ENCODE data around the gene HSP90AB1.

The HSP90AB1 gene

DNA sequence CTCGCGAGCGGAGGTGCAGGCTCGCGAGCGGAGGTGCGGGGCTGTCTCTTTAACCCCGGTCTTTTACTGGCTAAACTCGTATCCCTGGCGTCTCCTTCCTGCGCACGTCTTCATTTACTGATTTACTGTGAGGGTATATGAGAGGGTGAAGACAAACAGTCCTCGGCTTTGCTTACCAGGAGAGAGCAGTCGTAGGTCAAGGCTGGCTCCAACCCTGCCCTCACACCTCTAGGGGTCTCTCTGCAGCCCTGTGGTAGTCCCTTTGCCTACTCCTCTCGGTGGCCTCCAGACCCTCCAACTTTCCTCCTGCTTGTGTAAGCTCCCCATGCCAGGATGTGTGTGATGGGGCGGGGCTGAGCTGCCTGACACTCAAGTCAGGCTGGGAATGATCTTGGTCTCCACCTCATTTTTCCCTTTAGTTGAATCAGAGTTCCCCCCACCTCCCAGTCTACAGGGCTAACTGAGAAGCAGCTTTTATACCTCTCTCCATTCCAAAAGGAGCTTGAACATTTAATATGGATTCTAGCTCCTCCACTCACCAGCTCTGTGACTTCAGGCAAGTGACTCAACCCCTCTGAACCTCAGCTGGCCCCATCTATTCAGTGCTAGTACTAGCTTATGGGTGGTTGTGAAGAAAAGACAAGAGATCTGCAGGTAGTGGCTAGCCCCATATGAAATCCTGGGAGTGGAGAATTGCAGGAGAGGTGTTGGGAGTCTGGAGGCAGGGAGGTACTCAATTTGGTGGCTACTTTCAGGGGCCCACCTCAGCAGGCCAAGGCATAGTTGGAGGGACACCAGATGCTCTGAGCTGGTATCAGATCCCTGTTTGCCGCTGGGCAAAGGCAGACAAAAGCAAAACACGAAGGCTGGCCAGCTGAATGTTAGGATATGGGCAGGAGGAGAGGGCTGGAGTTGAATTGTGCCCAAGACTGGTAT, 22.6 kb upstream of the HSP90AB1 start:
- no peaks in the 10 kb centered on the region for H3K9me3 ChIP-seq (ENCODE audit: control insufficient read depth in 1 of 2, low read length in 2 of 2)
- H3K4me1 ChIP-seq (ENCODE audit: control insufficient read depth in 1 of 2, insufficient read depth in 2 of 2, low read length in 2 of 2), result peaks cover 27 to 85% of the 10 kb centered on the region in 2 donors
- peak overlapping the region; percentile 14 for H3K27ac ChIP-seq (ENCODE audit: low read length)
- H3K4me3 ChIP-seq (ENCODE audit: low read depth in 1 of 2, low read length in 2 of 2), result peak overlapping the region; percentile 62 to 76
- H3K36me3 ChIP-seq (ENCODE audit: control insufficient read depth in 1 of 2, insufficient read depth in 2 of 2, low read length in 2 of 2), result peaks cover 0 to under 1% of the 10 kb centered on the region in 2 donors
- no peaks in the 10 kb centered on the region for H3K27me3 ChIP-seq (ENCODE audit: low read depth, low read length)

- peaks cover 27 to 89% of the 10 kb centered on the region in 2 donors for H3K4me1 ChIP-seq (ENCODE audit: control insufficient read depth in 1 of 2, insufficient read depth in 2 of 2, low read length in 2 of 2)
- H3K4me3 ChIP-seq (ENCODE audit: low read depth in 1 of 2, low read length in 2 of 2), result peak overlapping the region; percentile 62 to 76
- no peak overlapping the region for H3K27ac ChIP-seq (ENCODE audit: low read length)
- peaks cover 2 to 7% of the 10 kb centered on the region in 2 donors for H3K36me3 ChIP-seq (ENCODE audit: control insufficient read depth in 1 of 2, insufficient read depth in 2 of 2, low read length in 2 of 2)
- no peaks in the 10 kb centered on the region for H3K9me3 ChIP-seq (ENCODE audit: control insufficient read depth in 1 of 2, low read length in 2 of 2)
- no peaks in the 10 kb centered on the region for H3K27me3 ChIP-seq (ENCODE audit: low read depth, low read length)
These were observed 22.0 kb upstream of the HSP90AB1 start for GRCh38 chr6:44224965-44225305.

GRCh38 chr6:44225579-44226325, 21.1 kb upstream of the HSP90AB1 start:
- Histone ChIP-seq H3K27me3 (ENCODE audit: low read depth, low read length) (no peaks in the 10 kb centered on the region), H3K9me3 (ENCODE audit: control insufficient read depth in 1 of 2, low read length in 2 of 2) (no peaks in the 10 kb centered on the region), H3K4me1 (ENCODE audit: control insufficient read depth in 1 of 2, insufficient read depth in 2 of 2, low read length in 2 of 2) (peaks cover 26 to 91% of the 10 kb centered on the region in 2 donors), H3K36me3 (ENCODE audit: control insufficient read depth in 1 of 2, insufficient read depth in 2 of 2, low read length in 2 of 2) (peaks cover 3 to 15% of the 10 kb centered on the region in 2 donors), H3K27ac (ENCODE audit: low read length) (no peak overlapping the region), H3K4me3 (ENCODE audit: low read depth in 1 of 2, low read length in 2 of 2) (peak overlapping the region in 1 of 2 donors; percentile 32)

- no peaks in the 10 kb centered on the region for H3K27me3 ChIP-seq (ENCODE audit: low read depth, low read length)
- no peaks in the 10 kb centered on the region for H3K9me3 ChIP-seq (ENCODE audit: control insufficient read depth in 1 of 2, low read length in 2 of 2)
- H3K4me3 ChIP-seq (ENCODE audit: low read depth in 1 of 2, low read length in 2 of 2), result peak overlapping the region in 1 of 2 donors; percentile 32
- peak overlapping the region; percentile 40 for H3K27ac ChIP-seq (ENCODE audit: low read length)
- H3K4me1 ChIP-seq (ENCODE audit: control insufficient read depth in 1 of 2, insufficient read depth in 2 of 2, low read length in 2 of 2), result peaks cover 23 to 91% of the 10 kb centered on the region in 2 donors
- H3K36me3 ChIP-seq (ENCODE audit: control insufficient read depth in 1 of 2, insufficient read depth in 2 of 2, low read length in 2 of 2), result peaks cover 3 to 16% of the 10 kb centered on the region in 2 donors
These were observed 20.3 kb upstream of the HSP90AB1 start for GRCh38 chr6:44226368-44227147.

GRCh38 chr6:44227148-44227793, 19.6 kb upstream of the HSP90AB1 start:
- no peaks in the 10 kb centered on the region for H3K27me3 ChIP-seq (ENCODE audit: low read depth, low read length)
- H3K9me3 ChIP-seq (ENCODE audit: control insufficient read depth in 1 of 2, low read length in 2 of 2), result no peaks in the 10 kb centered on the region
- peak overlapping the region in 1 of 2 donors; percentile 32 for H3K4me3 ChIP-seq (ENCODE audit: low read depth in 1 of 2, low read length in 2 of 2)
- H3K27ac ChIP-seq (ENCODE audit: low read length), result peak overlapping the region; percentile 4
- H3K4me1 ChIP-seq (ENCODE audit: control insufficient read depth in 1 of 2, insufficient read depth in 2 of 2, low read length in 2 of 2), result peaks cover 19 to 91% of the 10 kb centered on the region in 2 donors
- peaks cover 6 to 16% of the 10 kb centered on the region in 2 donors for H3K36me3 ChIP-seq (ENCODE audit: control insufficient read depth in 1 of 2, insufficient read depth in 2 of 2, low read length in 2 of 2)

DNA sequence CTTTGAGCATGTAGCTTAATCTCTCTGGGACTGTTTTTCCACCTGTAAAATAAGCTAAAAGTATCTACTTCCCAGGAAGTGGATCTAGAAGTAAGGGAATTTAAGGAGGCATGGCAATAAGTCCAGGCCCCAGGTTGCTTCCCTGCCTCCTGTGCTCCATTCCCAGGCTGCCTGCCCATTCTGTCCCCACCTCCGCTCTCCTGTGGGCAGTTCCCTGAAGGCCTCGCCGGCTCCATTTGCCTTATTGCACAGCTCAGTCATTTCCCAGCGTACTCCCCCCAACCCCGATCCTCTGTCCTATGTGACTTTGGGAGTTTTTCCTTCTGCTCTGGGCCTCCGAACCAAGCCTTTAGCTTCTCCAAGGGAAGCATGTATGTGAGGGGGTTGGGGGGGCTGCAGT, 18.9 kb upstream of the HSP90AB1 start:
- peak overlapping the region in 1 of 2 donors; percentile 32 for H3K4me3 ChIP-seq (ENCODE audit: low read depth in 1 of 2, low read length in 2 of 2)
- peak overlapping the region; percentile 4 for H3K27ac ChIP-seq (ENCODE audit: low read length)
- peaks cover 12 to 90% of the 10 kb centered on the region in 2 donors for H3K4me1 ChIP-seq (ENCODE audit: control insufficient read depth in 1 of 2, insufficient read depth in 2 of 2, low read length in 2 of 2)

DNA sequence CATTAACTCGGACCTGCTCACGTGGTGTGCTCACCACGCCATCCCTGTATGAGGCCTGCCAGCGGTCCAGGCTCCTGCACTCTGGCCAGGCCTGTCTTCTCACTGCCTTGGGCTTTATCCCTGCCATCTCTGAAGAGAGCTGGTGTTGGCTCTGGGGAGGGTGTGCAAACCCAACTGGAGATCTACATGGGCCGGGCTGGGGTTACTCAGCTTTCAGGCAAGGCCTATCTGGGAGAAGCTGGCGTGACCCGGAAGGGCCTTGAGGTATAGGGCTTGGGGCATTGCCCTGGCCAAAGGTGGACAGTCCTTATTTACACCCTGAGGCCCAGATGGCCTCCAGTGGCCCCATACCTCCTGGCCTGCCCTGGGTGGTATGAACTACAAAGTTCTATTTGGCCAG, 18.5 kb upstream of the HSP90AB1 start:
- Histone ChIP-seq H3K9me3 (ENCODE audit: control insufficient read depth in 1 of 2, low read length in 2 of 2) (no peaks in the 10 kb centered on the region), H3K27ac (ENCODE audit: low read length) (peak overlapping the region; percentile 31), H3K27me3 (ENCODE audit: low read depth, low read length) (no peaks in the 10 kb centered on the region), H3K4me3 (ENCODE audit: low read depth in 1 of 2, low read length in 2 of 2) (peak overlapping the region in 1 of 2 donors; percentile 32), H3K36me3 (ENCODE audit: control insufficient read depth in 1 of 2, insufficient read depth in 2 of 2, low read length in 2 of 2) (peaks cover 7 to 21% of the 10 kb centered on the region in 2 donors), H3K4me1 (ENCODE audit: control insufficient read depth in 1 of 2, insufficient read depth in 2 of 2, low read length in 2 of 2) (peaks cover 14 to 94% of the 10 kb centered on the region in 2 donors)

More for the DNA sequence above, 18.9 kb upstream of the HSP90AB1 start:
- Histone ChIP-seq H3K9me3 (ENCODE audit: control insufficient read depth in 1 of 2, low read length in 2 of 2) (no peaks in the 10 kb centered on the region), H3K36me3 (ENCODE audit: control insufficient read depth in 1 of 2, insufficient read depth in 2 of 2, low read length in 2 of 2) (peaks cover 7 to 21% of the 10 kb centered on the region in 2 donors), H3K27me3 (ENCODE audit: low read depth, low read length) (no peaks in the 10 kb centered on the region)

GRCh38 chr6:44228836-44229235, 18.1 kb upstream of the HSP90AB1 start:
- H3K36me3 ChIP-seq (ENCODE audit: control insufficient read depth in 1 of 2, insufficient read depth in 2 of 2, low read length in 2 of 2), result peaks cover 7 to 21% of the 10 kb centered on the region in 2 donors
- H3K27ac ChIP-seq (ENCODE audit: low read length), result peak overlapping the region; percentile 31
- H3K9me3 ChIP-seq (ENCODE audit: control insufficient read depth in 1 of 2, low read length in 2 of 2), result no peaks in the 10 kb centered on the region
- peak overlapping the region in 1 of 2 donors; percentile 32 for H3K4me3 ChIP-seq (ENCODE audit: low read depth in 1 of 2, low read length in 2 of 2)
- peaks cover 18 to 97% of the 10 kb centered on the region in 2 donors for H3K4me1 ChIP-seq (ENCODE audit: control insufficient read depth in 1 of 2, insufficient read depth in 2 of 2, low read length in 2 of 2)
- no peaks in the 10 kb centered on the region for H3K27me3 ChIP-seq (ENCODE audit: low read depth, low read length)

DNA sequence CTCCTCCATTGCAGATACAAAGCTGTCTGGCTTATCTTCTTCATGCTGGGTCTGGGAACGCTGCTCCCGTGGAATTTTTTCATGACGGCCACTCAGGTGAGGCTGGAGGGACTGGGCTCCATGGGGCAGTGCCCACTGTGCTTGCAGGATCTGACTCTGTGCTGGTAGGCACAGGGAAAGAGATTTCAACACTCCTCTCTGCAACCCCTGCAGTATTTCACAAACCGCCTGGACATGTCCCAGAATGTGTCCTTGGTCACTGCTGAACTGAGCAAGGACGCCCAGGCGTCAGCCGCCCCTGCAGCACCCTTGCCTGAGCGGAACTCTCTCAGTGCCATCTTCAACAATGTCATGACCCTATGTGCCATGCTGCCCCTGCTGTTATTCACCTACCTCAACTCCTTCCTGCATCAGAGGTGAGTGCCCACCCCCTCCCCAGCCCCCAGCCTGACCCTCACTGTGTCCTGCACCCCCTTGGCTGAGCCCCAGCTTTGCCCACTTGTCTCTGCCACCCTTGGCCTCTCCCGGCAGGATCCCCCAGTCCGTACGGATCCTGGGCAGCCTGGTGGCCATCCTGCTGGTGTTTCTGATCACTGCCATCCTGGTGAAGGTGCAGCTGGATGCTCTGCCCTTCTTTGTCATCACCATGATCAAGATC, 17.4 kb upstream of the HSP90AB1 start:
- Histone ChIP-seq H3K36me3 (ENCODE audit: control insufficient read depth in 1 of 2, insufficient read depth in 2 of 2, low read length in 2 of 2) (peaks cover 7 to 21% of the 10 kb centered on the region in 2 donors), H3K4me1 (ENCODE audit: control insufficient read depth in 1 of 2, insufficient read depth in 2 of 2, low read length in 2 of 2) (peaks cover 18 to 97% of the 10 kb centered on the region in 2 donors), H3K4me3 (ENCODE audit: low read depth in 1 of 2, low read length in 2 of 2) (no peak overlapping the region), H3K27me3 (ENCODE audit: low read depth, low read length) (no peaks in the 10 kb centered on the region), H3K9me3 (ENCODE audit: control insufficient read depth in 1 of 2, low read length in 2 of 2) (no peaks in the 10 kb centered on the region), H3K27ac (ENCODE audit: low read length) (no peak overlapping the region)

- peaks cover 7 to 21% of the 10 kb centered on the region in 2 donors for H3K36me3 ChIP-seq (ENCODE audit: control insufficient read depth in 1 of 2, insufficient read depth in 2 of 2, low read length in 2 of 2)
- no peaks in the 10 kb centered on the region for H3K27me3 ChIP-seq (ENCODE audit: low read depth, low read length)
- H3K9me3 ChIP-seq (ENCODE audit: control insufficient read depth in 1 of 2, low read length in 2 of 2), result no peaks in the 10 kb centered on the region
- no peak overlapping the region for H3K4me3 ChIP-seq (ENCODE audit: low read depth in 1 of 2, low read length in 2 of 2)
- peaks cover 21 to 97% of the 10 kb centered on the region in 2 donors for H3K4me1 ChIP-seq (ENCODE audit: control insufficient read depth in 1 of 2, insufficient read depth in 2 of 2, low read length in 2 of 2)
- H3K27ac ChIP-seq (ENCODE audit: low read length), result peak overlapping the region; percentile 49
These were observed 16.7 kb upstream of the HSP90AB1 start for GRCh38 chr6:44230034-44230675.

All from muscle layer of duodenum (tissue), 2 donors.